Hypothalamus (tissue), 51 donors: ENCODE results near the gene MIF4GD.
A peak's percentile ranks its signal among the peaks of the same experiment; 100 is the strongest.
"Not testable (repeated sequence)": the region's sequence is repeated elsewhere in the genome, so short reads cannot be mapped to it uniquely, and the experiment has no call there.

Source experiments
- DNase-seq, 51 donors: peaks; one replicate each; lab custom pipeline; 2025; lab: John Stamatoyannopoulos, UW

The MIF4GD gene, protein sequence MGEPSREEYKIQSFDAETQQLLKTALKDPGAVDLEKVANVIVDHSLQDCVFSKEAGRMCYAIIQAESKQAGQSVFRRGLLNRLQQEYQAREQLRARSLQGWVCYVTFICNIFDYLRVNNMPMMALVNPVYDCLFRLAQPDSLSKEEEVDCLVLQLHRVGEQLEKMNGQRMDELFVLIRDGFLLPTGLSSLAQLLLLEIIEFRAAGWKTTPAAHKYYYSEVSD

DNA sequence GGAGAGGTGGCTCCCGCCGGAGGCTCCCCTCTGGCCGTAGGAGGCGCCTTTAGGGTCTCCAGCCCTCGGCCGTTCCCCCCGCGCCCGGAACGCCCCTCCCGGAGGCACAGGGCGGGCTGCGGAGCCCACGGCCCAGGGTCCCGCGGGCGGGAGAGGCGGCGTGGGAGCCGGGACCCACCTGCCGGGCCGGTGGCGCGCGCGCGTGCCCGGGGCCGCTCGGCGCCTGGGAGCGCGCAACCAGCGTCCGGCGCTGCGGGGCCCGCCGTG lies at the start of gene MIF4GD:
TSS of gene MIF4GD (minus strand) at position 266 of the 267 bp plus-strand sequence. CDS start 1,036 bp downstream, outside the sequence.
- peak in 2 of 51 donors; percentile 62 to 66 for DNase-seq

DNA sequence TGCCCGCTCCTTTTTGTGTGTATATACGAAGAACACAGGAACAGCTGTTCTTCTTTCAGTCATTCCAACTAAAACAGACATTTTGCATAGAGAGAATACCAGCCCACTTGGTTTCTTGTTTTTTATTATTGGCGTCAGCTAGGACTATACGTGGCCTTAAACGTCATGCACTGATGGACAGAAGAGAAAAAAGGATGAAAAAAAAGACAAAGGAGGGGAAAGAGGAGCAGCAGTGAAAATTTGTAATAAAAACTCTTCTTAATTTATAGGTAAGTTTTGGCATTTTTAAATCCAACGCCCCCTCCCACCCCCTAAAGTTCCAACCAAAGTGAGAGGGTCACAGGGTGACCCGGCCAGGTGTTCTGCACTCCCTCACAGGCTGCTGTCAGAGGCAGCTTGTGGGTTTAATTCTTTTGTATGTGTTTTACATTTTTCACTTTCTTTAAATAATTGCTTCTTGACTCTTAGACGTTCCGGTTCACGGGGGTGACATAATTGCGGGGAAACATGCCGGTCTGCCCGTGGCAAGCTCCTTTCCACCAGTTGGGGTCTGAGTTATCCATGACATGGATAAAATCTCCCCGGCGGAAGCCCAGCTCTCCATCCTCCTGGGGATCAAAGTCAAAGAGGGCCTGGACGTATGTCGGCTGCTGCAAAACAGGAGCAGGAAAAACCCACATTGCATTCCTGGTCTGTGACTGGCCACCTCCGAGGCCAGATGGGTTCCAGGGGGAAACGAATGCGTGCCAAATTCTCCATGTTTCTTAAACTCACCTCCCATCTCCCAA lies 49.1 kb upstream of the MIF4GD start:
- no peak for DNase-seq

DNA sequence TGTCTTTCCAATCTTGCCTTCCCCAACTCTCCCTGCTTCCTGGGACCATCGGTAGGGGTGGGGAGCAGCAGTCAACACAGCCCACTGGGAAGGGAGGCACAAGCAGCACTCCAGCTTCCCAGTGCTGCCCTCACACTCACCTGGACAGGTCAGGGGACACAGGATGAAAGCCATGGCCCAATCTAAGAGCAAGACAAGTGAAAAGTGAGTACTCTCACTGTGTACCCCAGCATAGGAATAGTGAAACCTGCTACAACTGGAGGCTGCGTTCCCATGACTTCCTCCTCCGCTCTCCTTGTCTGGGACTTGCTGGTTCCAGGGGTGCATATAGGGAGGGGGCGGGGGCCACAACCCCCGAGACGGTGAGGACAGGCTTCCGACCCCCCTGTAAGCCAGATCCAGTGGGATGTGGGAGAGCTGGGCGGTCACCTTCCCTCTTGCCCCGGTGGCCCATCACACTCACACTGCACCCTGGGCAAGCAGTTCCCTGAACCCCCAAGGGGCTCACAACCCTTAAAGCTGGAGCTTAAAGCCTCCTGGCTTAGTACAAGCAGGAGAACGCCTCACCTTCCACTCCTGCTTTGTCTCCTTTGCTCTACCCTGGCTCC lies 47.7 kb upstream of the MIF4GD start:
- no peak for DNase-seq

DNA sequence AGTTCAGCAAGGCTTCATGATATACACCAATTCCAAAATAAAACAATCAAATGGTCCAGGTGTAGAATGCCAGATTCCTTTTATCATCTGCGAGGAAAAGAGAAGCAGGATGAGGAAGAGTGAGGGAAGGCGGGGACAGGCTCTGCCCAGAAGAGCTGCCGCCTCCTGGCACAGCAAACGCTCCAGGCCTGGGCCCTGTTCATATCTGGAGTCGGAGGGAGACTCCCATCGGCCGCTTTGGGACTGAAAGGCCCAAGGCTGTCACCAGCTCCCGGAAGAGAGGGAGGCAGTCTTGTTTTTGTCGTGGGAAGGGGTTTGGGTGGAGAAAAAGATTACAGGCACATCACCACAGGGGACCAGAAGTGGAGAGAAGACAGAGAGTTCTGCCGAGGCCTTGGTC lies 47.2 kb upstream of the MIF4GD start:
- no peak for DNase-seq

DNA sequence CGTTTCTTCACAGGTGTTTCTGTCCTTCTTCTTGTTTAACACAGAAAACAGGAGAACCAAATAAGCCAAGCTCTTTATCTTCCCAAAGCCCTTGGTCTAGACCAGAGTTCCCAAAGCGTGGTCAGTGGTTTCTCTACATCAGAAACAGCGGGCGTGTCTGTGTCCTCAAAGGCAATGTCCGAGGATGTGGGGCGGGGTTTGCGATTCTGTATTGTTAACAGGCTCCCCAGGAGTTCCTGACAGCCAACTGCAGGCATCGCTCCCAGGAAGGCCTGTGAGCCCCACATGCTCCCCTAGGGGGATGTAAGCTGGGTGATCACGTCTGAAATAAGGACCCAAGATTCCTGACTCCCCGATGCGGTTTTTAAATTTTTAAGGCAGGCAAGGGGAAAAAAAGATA lies 46.6 kb upstream of the MIF4GD start:
- DNase-seq: peak in 2 of 51 donors; percentile 13 to 14

DNA sequence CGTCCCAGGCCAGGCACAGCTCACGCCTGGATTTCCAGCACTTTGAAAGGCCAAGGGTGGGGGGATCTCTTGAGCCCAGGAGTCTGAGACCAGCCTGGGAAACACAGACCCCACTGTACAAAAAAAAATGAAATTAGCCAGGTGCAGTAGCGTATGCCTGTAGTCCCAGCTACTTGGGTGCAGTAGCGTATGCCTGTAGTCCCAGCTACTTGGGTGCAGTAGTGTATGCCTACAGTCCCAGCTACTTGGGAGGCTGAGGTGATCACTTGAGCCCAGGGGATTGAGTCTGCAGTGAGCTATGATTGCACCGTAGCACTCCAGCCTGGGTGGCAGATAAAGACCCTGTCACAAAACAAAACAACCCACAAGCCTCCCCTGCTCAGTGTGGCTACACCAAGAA lies 45.2 kb upstream of the MIF4GD start:
- DNase-seq: no peak

DNA sequence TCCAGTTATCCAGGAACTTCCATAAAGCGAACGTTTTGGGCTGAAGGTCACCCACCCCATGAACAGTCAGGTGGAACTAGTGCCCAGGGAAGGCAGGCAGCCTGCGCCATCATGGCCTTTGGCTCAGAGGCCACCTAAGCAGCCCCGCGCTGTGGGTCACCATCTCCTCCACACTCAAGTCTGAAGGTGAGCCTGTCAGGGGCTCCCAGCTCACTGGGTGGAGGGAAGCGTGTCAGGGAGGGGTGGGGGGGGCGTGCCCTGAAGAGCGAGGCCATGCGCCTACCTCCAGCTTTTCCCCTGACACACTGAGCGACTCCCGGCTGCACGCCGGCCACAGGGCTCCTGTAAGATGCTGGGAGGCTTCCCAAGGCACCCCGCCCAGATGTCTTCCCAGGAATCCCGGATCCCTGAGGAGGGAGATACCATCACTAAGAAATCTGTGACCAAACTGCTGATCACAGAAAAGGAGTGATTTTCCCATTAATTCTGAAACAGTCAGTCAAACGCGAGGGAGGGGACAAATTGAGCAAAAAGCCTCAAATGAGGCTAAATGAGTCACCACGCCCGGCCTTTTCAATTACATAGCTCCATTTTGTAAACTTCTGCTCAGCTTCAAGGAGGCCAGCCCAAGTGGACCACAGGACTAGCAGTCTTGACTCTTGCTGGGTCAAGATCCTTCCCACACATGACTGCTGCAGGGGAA lies 44.7 kb upstream of the MIF4GD start:
- no peak for DNase-seq

DNA sequence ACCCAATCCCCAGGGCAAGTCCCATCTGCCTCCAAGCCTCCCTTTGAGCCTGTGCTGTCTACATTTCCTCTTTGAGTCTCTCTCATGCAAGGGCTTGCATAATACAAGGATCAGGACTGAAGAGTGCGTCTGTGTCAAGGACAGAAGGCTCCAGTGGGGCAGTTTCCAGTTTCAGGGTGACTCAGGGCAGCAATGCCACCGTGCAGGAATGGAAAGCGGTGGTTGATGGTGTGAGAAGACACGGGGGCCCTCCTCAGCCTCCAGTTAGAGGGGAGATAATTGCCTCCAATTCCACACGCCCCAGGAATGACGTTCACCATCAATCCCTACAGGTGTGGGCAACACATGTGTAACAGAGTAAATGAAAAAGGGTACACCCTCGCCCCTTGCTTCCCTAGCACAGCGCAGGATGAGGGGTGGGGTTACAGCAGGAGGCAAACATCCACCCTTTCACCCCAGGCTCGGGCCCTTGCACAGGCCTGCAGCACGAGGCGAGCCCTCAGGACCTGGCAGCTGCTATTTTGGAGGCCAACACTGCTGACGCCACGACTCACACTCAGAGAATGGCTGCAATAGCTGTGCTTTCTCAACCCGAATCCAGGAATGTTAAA lies 43.0 kb upstream of the MIF4GD start:
- DNase-seq: peak in 6 of 51 donors; percentile 13 to 30 (median 20)

DNA sequence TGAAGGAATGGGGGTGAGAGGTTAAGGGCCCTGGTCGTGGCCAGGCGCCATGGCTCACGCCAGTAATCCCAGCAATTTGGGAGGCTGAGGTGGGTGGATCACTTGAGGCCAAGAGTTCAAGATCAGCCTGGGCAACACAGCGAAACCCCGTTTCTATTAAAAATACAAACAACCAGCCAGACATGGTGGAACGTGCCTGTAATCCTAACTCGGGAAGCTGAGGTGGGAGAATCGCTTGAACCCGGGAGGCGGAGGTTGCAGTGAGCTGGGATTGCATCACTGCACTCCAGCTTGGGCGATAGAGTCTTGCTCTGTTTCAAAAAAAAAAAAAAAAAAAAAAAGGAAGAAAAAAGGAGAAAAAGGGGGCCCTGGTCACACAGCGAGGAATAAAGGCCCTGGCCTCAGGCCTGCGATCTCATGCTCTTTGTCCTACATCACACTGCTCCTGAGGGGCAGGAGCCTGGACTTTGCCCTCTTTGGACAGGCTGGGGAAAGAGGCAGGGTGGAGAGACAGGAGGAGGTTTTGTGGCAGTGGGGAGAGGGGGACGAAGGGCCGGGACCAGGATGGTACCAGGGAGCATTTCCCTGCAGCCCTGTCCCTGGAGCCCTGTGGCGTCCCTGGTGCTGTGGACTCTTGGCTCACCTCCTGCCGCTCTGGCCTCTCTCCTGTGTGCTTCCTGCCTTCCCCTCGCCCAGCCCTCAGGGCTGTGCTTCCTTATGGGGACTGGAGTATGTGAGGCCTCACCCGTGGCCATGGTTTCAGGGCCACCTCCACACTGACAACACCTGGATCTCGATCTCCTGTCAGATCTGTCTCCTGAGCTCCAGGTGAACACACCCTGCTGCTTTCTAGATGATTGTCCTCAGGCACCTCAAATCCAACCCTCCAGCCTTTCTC lies 38.0 kb upstream of the MIF4GD start:
- peak in 1 of 51 donors; percentile 4 for DNase-seq

DNA sequence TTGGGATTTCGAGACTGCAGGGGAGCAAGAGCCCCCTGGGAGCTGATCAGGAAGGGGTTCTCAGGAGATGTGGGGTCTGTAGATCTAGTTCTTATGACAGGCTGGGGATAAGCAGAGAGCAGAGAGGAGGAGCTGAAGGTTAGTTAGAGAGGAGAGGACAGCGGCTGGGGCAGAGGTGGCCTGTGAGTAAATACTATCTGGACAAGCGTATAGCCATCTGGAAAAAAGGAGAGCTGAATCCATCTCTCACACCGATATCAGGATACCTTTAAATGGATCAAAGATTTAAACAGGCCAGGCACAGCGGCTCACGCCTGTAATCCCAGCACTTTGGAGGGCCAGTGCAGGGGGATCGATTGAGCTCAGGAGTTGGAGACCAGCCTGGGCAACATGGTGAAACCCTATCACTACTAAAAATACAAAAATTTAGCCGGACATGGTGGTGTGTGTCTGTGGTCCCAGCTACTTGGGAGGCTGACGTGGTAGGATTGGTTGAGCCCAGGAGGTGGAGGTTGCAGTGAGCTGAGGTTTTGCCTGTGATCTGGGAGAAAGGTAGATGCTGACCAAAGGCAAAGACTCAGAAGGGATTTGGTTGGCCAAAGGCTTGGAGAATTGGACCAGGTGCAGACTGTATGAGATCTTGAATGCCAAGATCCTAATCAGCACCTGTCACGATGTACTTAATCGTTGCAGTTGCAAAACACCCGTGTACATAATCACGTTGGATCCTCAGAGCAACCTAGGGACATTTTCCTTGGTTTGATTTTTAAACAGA lies 37.1 kb upstream of the MIF4GD start:
- DNase-seq: no peak

DNA sequence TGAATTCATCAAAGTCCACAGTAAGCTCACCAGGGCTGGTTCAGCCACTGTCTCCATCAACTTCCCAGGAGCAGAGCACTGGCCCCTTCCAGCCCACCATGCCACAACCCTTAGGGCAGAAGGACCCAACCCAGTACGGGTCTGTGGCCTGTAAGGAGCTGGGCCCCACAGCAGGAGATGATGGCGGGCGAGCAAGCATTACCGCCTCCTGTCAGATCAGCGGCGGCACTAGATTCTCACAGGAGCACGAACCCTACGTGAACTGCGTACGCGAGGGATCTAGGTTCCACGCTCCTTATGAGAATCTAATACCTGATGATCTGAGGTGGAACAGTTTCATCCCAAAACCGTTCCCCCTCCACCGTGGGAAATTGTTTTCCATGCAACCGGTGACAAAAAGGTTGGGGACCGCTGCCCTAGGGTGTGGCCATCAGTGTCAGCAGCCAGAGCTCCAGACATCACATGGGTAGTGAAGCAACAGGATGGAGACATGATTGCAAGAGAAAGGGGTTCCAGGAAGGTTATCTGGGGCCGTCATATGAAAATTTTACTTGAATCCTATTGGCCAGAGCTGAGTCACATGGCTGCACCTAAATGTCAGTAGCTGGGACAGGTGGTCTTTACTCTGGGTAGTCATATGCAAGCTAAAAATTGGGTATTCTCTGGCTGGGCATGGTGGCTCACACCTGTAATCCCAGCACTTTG lies 30.6 kb upstream of the MIF4GD start:
- no peak for DNase-seq

DNA sequence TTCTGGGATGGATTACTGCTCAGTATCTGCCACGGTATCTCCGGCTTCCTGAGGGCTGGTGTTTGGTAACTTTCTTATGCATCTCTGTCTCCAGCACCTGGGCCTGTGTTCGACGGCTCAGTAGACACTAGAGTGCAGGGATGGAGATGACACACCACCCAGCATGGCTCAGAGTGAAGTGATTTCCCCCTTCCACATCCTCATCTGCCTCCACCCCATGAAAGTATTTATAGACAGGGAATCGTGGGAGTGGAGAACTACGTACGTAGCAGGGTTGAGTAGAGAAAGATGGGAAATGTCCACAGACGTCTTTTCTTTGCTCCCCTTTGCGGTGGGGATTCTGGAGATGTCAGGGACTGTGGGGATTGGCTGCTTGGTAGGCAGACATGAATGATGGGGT lies 30.0 kb upstream of the MIF4GD start:
- no peak for DNase-seq

DNA sequence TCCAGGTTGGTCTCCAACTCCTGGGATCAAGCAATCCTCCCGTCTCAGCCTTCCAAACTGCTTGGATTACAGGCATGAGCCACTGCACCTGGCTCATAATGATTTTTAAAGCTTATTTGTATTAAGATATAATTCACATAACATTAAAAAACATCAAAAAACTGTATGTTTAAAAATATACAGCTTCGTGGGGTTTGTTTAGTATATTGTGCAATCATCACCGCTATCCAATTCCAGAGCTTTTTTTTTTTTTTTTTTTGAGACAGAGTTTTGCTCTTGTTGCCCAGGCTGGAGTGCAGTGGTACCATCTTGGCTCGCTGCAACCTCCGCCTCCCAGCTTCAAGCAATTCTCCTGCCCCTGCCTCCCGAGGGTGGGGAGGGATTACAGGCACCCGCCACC lies 29.2 kb upstream of the MIF4GD start:
- no peak for DNase-seq

DNA sequence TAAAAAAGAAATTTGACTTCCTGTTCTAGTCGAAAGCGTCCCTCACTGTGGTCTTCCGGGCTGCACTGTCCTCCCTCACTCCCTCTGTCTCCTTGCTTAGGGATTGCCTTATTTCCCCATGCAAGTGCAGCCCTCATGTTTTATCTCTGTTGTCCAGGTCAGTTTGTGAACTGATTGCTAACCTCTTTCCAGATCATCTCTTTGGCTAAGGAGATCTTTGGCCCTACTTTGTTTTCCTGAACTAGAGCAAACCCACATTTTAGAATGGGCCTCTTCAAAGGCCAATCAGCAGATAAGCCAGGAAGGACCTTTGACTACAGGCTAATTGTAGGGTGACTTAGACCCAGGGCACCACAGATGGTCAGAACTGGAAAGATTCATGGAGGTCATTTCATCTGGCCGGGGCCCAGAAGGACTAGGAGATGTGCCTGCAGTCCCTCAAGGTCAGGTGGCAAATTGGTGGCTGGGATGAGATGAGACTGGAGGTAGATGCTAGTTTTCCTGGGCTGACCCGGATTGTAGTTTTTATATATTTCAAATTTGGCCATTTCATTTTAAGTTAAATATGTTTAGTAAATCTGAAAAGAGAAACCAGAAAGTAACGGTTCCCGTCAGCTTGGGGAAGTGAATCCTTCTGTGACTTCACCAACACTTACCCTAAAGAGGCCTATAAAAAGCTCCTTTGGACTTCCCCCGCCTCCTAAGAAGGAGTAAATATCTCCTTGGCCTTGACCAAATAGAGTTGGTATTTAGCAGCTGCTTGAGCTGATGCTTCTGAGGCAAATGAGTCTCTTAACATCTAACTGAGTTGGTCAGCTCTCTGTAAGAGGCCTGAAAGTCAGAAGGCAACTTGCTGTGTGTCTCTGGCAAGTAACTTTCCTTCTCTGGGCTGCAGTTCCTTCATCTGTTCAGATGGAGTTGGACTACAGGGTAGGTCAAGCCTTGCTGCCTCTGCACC lies 24.4 kb upstream of the MIF4GD start:
- DNase-seq: no peak

DNA sequence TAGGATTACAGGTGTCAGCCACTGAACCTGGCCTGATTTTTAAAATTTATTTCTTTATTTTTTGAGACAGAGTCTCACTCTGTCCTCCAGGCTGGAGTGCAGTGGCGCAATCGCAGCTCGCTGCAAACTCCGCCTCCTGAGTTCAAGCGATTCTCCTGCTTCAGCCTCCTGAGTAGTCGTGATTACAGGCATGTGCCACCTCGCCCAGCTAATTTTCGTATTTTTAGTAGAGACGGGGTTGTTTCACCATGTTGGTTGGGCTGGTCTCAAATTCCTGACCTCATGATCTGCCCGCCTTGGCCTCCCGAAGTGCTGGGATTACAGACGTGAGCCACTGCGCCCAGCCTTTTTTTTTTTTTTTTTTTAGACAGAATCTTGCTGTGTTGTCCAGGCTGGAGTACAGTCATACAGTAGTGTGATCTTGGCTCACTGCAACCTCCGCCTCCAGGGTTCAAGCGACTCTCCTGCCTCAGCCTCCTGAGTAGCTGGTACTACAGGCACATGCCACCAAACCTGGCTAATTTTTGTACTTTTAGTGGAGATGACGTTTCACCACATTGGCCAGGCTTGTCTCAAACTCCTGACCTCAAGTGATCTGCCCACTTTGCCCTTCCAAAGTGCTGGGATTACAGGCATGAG lies 21.9 kb upstream of the MIF4GD start:
- DNase-seq: not testable (repeated sequence)

DNA sequence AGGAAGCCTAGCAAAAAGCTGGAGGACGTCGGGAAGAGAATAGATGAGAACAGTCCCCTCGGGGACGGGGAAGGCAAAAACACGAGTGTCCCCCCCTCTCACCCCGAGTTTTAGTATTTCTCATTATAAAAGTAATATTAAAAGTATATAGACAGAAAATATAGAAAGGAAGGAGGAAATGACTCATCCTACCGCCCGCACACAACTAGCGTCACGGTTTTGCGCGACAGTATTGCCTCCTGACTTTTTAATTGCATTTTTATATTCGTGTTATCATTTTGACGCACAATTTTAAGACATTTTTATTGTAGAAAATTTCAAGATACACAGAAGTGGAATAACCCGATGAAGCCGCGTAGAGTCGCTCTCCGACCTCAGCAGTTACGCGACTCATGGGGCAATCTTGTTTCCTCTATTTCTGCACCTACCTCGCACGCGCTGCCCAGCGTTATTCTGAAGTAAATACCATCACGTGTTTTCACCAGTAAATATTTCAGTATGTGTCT lies 18.9 kb upstream of the MIF4GD start:
- peak in 18 of 51 donors; percentile 9 to 76 (median 29) for DNase-seq
